ENCODE results near the gene APOA1.

APOA1 gene

GRCh38 chr11:116814502-116814901 lies 22.9 kb downstream of the APOA1 start:
- Histone ChIP-seq H3K4me3 (no peak overlapping the region), H3K27ac (no peak overlapping the region)
- TF ChIP-seq CTCF (IDR thresholded peaks at IDR 0.05): no peak
- DNase-seq (ENCODE audit: low spot score): no peak

GRCh38 chr11:116813781-116814471 lies 23.5 kb downstream of the APOA1 start:
- no peak for TF ChIP-seq CTCF (IDR thresholded peaks at IDR 0.05)
- Histone ChIP-seq H3K4me3 (no peak overlapping the region), H3K27ac (no peak overlapping the region)
- DNase-seq (ENCODE audit: low spot score): no peak

- no peak for DNase-seq (ENCODE audit: low spot score)
- TF ChIP-seq CTCF (IDR thresholded peaks at IDR 0.05): no peak
- Histone ChIP-seq H3K27ac (no peak overlapping the region), H3K4me3 (no peak overlapping the region)
These were observed 24.3 kb downstream of the APOA1 start for GRCh38 chr11:116813170-116813569.

- no peak for TF ChIP-seq CTCF (IDR thresholded peaks at IDR 0.05)
These were observed 25.3 kb downstream of the APOA1 start for GRCh38 chr11:116812109-116812508.

GRCh38 chr11:116811194-116811593 lies 26.2 kb downstream of the APOA1 start:
- no peak overlapping the region for H3K27ac ChIP-seq
- DNase-seq (ENCODE audit: low spot score): no peak
- TF ChIP-seq CTCF (IDR thresholded peaks at IDR 0.05): no peak
- no peak overlapping the region for H3K4me3 ChIP-seq

More at GRCh38 chr11:116812109-116812508, 25.3 kb downstream of the APOA1 start:
- no peak overlapping the region for H3K4me3 ChIP-seq
- no peak for DNase-seq (ENCODE audit: low spot score)
- H3K27ac ChIP-seq: no peak overlapping the region

- H3K27ac ChIP-seq: no peak overlapping the region
- TF ChIP-seq CTCF (IDR thresholded peaks at IDR 0.05): no peak
- no peak for DNase-seq (ENCODE audit: low spot score)
- no peak overlapping the region for H3K4me3 ChIP-seq
These were observed 28.9 kb downstream of the APOA1 start for GRCh38 chr11:116808262-116809175.

Data from coronary artery (tissue), 2 donors.